NCI-H345 (cell line): ENCODE data around the gene MX2.
"Not testable (repeated sequence)": the region's sequence is repeated elsewhere in the genome, so short reads cannot be mapped to it uniquely, and the experiment has no call there.

Experiments used
- DNase-seq: peaks from one replicate; lab custom pipeline; 2025; lab: John Stamatoyannopoulos, UW

Gene MX2

DNA sequence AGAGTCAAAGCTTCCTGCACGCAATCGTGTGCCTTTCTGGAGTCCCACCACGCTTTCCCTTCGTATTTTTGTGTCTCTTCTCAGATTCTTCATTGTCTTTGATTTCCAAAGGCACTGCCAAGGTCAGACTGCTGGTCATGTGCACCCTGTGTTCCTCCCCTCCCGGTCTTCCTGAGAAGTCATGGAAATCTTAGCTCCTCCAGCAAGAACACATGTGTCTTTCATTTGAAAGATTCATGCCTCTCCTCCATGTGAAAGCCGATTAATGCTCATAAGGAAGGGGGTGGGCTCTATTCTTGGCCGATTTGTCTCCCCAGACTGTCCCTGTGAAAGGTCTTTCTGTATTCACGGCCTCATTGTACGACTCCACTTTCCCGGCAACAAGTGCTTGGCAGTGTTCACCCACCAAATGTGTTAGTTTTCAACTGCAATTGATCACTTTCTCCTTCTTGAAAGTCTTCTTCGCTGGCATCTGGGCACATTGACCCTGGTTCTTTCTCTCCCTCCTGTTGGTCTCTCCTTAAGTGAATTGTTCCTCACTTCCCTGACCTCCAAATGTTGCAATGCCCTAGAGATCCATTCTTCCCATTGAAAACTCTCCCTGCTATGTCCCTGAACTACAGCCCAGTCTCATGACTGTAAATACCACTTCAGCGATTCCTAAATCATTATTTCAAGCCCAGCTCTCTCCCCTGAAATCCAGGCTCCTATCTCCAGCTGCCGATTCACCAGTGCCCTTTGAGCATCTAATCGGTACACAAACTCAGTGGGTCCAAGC lies 25.4 kb downstream of the MX2 start:
- no peak for DNase-seq

DNA sequence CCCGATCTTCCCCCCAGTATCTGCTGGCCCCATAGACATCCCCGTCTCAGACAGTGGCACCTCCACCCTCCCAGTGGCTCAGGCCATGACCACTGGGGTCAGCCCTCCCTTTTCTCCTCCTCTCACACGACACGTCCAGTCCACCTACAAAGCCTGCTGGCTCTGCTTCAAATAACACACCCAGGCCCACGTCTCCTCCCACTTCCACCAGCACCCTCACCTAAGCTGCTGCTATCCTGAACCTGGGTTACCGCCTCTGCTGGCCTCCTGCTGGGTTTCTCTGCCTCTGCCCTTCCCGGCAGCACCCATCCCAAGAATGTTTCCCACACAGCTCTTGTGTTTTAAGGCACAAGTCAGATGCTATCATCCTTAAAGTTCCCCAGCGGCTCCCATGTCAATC lies 26.0 kb downstream of the MX2 start:
- no peak for DNase-seq

DNA sequence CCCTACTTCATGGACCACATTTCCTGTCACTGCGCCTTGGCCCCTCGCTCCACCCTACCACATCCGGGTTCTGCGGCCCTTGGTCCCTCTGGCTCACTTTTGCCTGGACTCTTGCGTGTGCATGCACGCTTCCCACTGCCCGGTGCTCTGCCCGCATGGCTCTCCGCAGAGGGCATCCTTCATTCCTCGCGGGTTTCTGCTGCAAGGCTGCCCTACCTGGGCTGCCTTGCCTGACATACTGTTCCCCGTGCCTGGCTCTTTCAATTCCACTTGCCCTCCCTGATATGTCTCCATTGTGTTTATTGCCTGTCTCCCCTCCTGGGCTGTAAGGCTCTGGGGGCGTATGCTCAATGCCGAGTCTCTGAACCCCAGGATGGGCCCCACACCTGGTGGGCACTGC lies 26.4 kb downstream of the MX2 start:
- no peak for DNase-seq

DNA sequence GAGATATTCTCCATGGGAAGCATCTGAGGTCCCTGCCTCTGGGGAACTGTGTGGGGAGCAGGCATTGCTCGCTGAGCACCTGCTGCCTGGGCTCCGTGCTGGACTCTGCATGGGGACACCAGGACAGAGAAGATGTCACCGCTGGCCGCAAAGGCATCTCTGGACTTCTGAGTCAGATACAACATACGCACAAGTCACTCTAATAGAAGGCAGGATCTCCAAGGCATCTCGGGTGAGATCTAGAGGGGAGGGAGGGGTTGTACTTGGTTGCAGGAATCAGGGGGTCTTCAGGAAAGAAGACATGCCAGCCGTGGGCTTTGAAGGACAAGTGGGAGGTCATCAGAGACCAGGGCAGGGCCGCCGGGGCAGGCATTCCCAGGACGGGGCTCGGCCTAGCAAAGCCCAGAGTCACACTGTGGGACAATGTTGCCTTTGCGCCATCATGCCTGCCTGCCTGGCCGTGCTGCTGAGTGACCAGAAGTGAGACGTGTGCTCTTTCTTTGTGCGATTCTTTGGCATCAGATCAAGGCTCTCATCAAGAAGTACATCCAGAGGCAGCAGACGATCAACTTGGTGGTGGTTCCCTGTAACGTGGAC lies 28.3 kb downstream of the MX2 start:
- no peak for DNase-seq

DNA sequence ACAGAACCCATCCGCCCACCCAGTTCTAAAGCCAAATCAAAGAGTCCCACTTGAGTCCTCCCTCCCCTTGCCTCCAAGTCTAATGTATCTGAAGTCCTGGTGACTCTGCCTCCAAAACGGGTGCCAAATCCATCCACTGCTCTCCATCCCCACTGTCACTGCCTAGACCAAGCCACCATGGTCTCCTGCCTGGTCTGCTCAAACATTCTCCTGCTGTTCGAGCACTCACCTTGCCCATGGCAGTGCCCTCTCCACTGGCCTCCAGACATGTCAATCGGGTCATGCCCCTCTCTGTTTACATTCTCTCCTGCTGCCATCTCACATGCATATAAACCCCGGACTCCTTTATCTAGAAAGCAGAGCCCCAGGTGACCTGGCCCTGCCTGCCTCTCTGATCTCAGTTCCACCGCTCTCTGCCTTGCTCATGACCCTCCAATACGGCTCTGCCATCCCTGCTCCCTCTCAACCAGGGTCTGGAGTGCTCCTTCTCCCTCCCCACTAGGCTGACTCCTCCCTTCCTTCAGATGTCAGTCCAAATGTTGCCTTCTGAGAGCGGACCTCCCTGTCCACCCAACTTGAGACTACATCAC lies 32.1 kb downstream of the MX2 start:
- DNase-seq: no peak

DNA sequence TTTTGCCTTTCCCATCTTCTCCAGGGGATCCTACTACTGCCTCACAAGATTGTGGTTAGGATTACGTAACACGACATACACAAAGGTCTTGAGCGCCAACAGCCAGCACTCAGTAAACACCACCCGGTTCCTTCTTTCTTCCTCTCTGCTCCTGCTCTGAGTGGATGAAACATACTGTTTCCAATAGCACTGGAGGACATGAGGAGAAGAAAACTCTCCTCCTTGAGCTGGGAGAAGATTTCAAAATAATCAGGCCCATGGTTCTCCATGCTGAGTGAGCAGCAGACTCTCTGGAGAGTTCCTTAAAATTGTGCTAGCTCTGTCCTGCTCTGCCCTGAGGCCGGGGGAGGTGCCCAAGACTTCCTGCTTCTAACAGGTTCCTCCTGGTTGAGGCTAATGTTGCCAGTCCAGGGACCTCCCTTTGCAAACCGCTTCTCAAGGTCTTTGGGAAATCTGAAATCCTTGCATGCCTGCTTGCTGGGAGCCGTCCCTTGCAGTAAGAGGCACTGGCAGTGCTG lies 34.8 kb downstream of the MX2 start:
- no peak for DNase-seq

DNA sequence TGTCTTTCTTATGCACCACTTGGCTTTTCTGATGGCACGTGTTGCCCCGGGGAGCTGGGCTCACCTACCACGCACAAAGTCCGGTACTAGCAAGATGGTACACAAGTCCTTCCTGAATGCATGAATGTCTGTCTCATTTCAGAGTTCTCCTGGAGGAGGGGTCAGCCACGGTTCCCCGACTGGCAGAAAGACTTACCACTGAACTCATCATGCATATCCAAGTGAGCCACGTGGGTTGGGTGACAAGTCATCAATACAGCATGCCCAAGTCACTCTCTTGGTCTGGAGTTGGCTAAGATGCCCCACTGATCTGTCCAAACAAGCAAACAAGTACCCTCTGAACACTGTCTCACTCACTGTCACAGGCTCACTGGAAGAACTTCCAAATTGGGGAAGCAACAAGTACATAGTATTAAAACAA lies 35.7 kb downstream of the MX2 start:
- DNase-seq: no peak

DNA sequence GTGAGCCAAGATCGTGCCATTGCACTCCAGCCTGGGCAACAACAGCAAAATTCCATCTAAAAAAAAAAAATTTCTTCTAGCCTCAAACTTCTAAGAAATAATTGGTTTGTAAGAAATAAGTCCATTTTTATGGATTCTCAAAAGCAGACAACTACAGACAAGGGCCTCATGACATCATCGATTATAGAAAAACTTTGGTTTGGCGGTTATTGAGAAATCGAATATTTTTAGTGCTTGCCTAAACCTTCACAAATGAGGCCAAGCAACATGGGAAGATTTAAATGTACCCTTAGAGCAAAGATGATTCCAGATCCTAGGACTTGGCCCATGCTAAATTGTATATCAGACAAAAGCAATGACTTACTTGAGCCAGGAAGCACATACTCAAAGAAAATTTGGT lies 36.4 kb downstream of the MX2 start:
- DNase-seq: no peak

DNA sequence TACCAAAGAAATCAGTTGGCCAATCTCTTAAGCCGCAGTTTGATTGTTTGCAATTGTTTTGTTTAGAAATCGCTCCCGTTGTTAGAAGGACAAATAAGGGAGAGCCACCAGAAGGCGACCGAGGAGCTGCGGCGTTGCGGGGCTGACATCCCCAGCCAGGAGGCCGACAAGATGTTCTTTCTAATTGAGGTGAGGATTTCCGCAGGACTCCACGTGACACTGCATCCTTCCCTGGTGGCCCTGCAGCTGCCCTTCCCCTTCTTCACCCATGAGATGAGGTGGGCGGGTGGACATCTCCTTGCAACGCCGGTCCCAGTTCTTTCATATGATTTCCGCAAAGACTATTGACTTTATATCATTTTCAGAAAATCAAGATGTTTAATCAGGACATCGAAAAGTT lies 37.0 kb downstream of the MX2 start:
- DNase-seq: no peak

DNA sequence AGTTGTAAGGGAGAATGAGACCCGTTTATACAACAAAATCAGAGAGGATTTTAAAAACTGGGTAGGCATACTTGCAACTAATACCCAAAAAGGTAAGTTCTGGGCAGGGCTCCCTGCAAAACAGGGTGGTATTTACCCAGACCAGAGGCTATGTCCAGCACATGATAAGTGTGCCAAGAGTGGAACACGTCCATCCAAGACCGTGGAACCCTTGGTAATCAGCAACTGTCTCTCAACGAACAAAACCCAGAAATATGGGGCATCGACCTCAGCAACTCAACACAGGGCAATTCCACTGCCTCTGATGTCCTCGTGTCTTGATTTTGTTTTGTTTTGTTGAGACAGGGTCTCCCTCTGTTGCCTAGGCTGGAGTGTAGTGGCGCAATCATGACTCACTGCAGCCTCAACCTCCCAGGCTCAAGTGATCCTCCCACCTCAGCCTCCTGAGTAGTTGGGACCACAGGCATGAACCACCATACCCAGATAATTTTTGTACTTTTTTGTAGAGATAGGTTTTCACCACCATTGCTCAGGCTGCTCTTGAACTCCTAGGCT lies 37.5 kb downstream of the MX2 start:
- no peak for DNase-seq

DNA sequence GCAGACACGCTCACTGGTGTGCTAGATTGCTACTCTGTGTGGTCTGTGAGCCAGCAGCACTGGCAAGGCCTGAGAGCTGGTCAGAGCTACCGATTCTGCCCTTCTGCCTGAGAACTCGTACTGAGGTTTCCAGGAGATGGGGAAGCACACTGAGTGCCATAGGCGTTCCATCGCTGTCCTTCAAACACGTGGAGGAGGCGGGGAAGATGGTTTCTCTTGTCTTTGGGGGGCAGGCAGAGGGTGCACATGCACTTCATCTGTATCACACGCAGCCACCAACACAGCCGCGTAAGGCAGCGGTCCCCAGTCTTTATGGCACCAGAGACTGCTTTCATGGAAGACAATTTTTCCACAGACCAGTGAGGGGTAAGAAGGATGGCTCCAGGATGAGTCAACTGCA lies 40.4 kb downstream of the MX2 start:
- no peak for DNase-seq

DNA sequence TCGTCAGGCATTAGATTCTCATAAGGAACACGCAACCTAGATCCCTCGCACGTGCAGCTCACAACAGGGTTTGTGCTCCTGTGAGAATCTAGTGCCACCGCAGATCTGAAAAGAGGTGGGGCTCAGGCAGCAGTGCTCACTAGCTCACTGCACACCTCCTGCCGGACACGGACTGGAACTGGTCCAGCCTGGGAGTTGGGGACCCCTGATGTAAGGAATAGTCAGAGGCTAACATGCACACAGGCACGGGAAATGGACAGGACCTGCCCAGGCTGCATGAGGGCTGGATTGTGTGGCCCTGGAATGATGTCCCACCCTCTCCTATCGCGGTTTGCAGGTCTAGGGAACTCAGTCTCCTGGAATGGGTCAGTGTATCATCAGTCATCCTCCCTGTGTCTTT lies 41.0 kb downstream of the MX2 start:
- DNase-seq: no peak

DNA sequence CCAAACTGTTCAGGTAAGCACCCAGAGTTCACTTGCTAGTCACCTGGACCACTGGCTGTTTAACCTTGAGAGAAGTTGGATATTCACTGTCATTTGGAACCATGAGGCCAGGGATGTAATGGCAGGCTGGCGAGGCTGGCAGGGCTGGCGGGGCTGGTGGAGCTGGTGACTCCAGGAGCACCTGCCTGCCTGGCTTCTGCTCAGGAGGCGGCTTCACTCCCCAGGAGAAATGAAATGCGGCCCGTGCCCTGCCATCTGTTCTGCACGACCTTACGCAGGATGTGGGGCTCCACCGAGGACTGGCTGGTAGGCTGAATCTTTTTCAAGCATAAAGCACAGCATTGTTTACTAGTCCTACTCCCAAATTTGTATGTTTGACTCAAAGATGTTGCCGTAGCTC lies 41.5 kb downstream of the MX2 start:
- DNase-seq: no peak

DNA sequence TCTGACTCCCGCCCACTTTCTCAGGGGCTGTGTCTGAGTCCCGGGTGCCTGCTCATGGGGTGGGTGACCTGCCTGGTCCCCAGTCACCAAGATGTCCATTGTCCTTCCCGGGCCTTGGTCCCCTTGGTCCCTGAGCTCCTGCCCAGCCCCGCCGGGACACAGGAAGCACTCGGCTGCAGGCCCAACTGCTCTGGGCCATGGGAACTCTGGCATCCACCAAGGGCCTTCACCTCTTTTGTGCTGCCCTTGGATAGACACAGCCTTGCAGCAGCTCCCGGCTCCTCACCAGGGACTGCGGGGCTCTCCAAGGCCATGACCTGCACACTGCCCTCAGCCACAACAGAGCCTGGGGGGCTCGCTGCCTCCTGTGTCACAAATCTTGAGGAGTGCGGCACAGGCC lies 42.1 kb downstream of the MX2 start:
- DNase-seq: no peak

DNA sequence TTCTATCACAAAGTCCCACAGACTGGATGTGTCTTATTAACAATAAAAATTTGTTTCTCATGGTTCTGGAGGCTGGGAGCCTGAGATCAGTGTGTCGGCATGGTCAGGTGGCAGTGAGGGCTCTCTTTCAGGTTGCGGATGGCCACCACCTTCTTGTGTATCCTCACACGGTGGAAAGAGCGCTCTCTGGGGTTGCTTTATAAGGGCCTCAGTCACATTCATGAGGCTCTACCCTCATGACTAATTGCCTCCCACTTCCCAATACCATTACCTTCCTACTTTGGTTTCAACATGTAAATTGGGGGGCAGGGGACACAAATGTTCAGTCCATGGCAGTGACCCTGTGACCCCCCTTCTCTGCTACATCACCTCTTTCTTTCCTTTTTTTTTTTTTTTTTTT lies 43.5 kb downstream of the MX2 start:
- DNase-seq: no peak

DNA sequence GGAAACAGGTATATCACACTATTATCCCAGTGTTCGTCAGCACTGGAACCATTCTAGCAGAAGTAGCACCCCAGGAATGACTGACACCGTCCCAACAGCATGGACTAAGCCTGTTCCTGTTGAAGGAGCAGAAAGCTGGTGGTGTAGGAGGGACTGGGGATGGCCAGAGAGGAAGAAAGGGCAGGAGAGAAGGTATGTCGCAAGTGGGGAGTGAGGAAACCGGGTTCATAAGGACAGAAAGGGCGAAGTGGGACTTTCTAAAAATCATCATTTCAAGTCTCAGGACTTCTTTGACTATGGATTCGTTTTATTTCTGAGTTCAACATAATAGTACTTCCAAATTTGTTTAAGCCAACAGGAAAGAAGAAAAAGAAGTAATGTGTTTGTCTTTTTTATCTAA lies 44.5 kb downstream of the MX2 start:
- no peak for DNase-seq

DNA sequence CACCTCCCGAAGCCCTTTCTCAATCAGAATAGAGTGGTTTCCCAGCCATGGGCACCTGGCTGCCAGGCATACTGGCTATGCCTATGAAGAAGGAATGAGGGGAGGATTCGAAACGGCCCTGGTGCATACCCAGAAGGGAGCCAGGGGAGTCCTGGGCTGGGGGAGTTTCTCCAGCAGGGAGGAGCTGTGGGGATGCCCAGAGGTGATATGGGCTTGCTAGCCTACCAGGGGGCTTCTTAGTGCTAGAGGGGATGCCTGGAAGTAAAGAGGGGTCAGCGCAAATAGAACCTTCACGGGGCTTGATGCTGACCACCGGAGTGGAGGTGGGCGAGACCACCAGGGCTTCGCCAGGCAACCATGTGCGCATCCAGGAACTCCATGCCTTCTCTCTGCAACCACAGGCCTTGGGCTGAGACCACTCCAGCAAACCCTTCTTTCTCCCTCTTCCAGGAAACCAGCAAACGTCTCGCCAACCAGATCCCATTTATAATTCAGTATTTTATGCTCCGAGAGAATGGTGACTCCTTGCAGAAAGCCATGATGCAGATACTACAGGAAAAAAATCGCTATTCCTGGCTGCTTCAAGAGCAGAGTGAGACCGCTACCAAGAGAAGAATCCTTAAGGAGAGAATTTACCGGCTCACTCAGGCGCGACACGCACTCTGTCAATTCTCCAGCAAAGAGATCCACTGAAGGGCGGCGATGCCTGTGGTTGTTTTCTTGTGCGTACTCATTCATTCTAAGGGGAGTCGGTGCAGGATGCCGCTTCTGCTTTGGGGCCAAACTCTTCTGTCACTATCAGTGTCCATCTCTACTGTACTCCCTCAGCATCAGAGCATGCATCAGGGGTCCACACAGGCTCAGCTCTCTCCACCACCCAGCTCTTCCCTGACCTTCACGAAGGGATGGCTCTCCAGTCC lies 46.0 kb downstream of the MX2 start:
- DNase-seq: no peak

DNA sequence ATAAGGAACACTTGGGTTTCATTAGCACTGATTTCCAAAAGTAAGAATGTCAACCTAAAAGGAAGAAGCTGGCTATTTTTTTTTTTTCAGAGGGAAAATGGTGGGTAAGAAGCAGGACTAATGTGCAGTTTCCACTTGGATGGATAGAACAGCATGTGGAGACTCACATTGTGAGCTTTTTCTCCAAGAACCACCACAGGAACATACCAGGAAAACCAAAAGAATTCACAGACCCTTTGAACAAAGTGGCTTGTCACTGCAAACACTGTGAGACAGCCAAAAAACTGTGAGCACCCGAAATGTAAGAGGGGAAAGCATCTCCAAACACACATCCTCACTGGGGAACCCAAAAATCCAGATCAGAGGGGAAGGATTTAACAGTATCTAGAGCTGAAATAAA lies 48.5 kb downstream of the MX2 start:
- no peak for DNase-seq

DNA sequence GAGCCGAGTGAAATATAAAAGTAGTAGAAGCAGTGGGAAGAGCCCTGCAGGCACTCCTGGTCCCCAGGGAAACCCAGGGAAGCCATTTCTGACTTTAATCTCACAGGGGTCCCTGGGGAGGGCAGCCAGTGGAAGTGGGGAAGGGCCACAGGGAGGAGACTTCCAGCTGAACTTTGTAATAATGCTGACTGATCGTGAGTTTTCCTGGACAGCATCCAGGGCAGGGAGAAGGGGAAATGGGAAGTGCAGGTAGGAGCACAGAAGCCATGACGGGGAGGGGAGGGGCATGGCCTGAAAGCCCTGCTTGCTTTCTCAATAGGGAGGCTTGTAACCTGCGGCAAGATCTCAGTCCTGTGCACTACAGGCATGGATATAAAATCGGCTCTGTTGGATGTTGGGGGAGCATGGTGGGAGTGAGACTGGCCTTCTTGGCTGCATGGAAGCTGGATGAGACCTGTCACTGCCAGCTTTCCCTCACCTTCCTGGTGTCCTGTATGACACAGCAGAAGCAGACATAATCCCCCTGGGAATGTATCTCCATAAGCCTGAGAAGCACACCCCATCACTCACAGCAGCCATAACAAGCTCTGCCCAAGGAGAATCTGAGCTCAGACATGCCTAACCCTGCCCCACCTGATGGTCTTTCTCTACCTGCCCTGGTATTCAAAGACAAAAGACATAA lies 49.1 kb downstream of the MX2 start:
- DNase-seq: no peak

DNA sequence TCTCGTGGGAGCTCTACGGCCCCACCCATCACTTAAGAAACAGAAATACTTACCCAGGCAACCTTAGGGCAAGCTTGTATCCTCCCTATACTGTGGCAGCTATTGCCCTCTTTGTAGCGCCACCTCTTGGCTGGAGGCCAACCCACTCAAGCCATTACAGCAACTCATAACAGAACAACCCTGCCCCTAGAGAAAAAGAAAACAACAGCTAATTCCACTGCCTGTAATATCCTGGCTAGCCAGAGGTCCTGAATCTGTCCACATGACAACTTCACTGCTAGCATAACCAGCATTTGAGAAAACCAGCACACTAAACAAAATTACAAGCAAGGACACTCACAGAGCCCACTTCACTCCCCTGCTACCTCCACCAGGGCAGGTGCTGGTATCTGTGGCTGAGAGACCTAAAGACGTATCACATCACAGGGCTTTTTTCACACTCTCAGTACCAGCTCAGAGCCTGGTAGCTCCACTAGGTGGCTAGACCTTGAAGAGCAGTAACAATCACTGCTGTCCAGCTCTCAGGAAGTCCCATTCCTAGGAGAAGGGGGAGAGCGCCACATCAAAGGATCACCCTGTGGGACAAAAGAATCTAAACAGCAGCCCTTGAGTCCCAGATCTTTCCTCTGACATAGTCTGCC lies 49.7 kb downstream of the MX2 start:
- peak; percentile 15 for DNase-seq

DNA sequence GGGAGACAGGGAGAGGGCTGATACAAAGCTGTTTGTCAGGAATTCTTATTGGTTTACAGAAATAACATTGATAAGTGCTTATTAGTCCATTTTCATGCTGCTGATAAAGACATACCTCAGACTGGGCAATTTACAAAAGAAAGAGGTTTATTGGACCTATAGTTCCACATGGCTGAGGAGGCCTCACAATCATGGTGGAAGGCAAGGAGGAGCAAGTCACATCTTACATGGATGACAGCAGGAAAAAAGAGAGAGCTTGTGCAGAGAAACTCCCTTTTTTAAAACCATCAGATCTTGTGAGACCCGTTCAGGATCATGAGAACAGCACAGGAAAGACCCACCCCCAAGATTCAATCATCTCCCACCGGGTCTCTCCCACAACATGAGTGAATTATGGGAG lies 55.7 kb downstream of the MX2 start:
- not testable (repeated sequence) for DNase-seq
